ENCODE data around the gene PKP3. TPM values are rescaled to one million over a fixed set of nuclear protein-coding genes. Genes with fewer than 3 reads are reported as not detected.

Gene PKP3
- polyA plus RNA-seq, 1 of the 3 experiments (the other 2 are of a cell fraction), result 1.4 TPM

DNA sequence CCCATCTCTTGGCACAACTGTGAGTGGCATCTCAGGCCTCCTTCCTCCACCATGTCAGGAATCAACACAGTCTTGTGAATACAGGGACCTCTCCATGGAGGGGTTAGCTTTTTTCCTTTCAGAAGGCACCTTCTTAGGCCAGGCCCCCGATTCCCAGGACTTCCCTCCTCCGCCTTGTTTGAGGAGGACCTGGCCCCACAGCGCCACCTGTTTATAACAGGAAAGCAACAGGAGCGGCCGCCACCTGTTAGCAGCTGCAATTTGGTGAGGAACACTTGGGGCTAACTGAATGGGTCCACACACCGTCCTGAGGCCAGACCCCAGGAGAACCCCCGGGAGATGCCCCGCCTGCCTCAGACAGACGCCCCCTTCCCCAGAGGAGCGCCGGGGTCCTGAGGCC, 3.8 kb upstream of the PKP3 start:
- H2AFZ ChIP-seq (ENCODE audit: low read depth), result no peak overlapping the region
- no peak for TF ChIP-seq NFIC (IDR thresholded peaks at IDR 0.05; ENCODE audit: borderline replicate concordance)
- TF ChIP-seq IRF3 (IDR thresholded peaks at IDR 0.05; ENCODE audit: low read depth, low read length), result no peak
- TF ChIP-seq MEF2A (IDR thresholded peaks at IDR 0.05; ENCODE audit: borderline replicate concordance, low read depth), result no peak
- TF ChIP-seq CTCF (IDR thresholded peaks at IDR 0.05), result no peak
- TF ChIP-seq SIN3A (IDR thresholded peaks at IDR 0.05; ENCODE audit: borderline replicate concordance, low read depth, low read length), result no peak
- TF ChIP-seq FOXJ3 (CRISPR knock-in tag; IDR thresholded peaks at IDR 0.05), result no peak
- TF ChIP-seq, protein P1, sequence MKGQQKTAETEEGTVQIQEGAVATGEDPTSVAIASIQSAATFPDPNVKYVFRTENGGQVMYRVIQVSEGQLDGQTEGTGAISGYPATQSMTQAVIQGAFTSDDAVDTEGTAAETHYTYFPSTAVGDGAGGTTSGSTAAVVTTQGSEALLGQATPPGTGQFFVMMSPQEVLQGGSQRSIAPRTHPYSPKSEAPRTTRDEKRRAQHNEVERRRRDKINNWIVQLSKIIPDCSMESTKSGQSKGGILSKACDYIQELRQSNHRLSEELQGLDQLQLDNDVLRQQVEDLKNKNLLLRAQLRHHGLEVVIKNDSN (IDR thresholded peaks at IDR 0.05; ENCODE audit: borderline replicate concordance, low read depth), result no peak
- H3K27ac ChIP-seq (ENCODE audit: low read depth in 2 of 2, low read length in 1 of 2), result no peak overlapping the region
- no peaks in the 10 kb centered on the region for H3K9me3 ChIP-seq
- ChIA-PET CTCF (interaction anchor here (1.5 to 2.3 kb wide), 2 partner anchors 58 to 112 kb away, joined by 4 to 6 read pairs; partner anchors contain the start of gene NLRP6), POLR2A (no interaction called here)
- H3K9ac ChIP-seq, result no peak overlapping the region
- H3K27me3 ChIP-seq (ENCODE audit: insufficient read depth), result no peaks in the 10 kb centered on the region
- H3K4me1 ChIP-seq (ENCODE audit: control insufficient read depth in 1 of 2, insufficient read depth in 2 of 2, low read depth in 1 of 2, low read length in 1 of 2), result peaks cover 0 to 5% of the 10 kb centered on the region in 2 experiments; a peak in 1 of 4 replicates
- H4K20me1 ChIP-seq (ENCODE audit: insufficient read depth), result no peaks in the 10 kb centered on the region
- no peak overlapping the region for H3K4me2 ChIP-seq
- H3K4me3 ChIP-seq (ENCODE audit: low read depth in 2 of 2, low read length in 1 of 2), result no peak overlapping the region
- no peaks in the 10 kb centered on the region for H3F3A ChIP-seq (replicated peaks; ENCODE audit: insufficient read depth)
- WGBS (ENCODE audit: low lambda C conversion rate), result 80% methylated on average over 8 of the region's 11 CpGs
- H3K36me3 ChIP-seq (replicated peaks in 1 of 2; ENCODE audit: control insufficient read depth in 1 of 2, insufficient read depth in 2 of 2, low read length in 1 of 2), result no peaks in the 10 kb centered on the region
- DNase-seq, result no peak
- no peaks in the 10 kb centered on the region for H3K79me2 ChIP-seq (ENCODE audit: insufficient read depth)
- H3K9me2 ChIP-seq, result no peaks in the 10 kb centered on the region

DNA sequence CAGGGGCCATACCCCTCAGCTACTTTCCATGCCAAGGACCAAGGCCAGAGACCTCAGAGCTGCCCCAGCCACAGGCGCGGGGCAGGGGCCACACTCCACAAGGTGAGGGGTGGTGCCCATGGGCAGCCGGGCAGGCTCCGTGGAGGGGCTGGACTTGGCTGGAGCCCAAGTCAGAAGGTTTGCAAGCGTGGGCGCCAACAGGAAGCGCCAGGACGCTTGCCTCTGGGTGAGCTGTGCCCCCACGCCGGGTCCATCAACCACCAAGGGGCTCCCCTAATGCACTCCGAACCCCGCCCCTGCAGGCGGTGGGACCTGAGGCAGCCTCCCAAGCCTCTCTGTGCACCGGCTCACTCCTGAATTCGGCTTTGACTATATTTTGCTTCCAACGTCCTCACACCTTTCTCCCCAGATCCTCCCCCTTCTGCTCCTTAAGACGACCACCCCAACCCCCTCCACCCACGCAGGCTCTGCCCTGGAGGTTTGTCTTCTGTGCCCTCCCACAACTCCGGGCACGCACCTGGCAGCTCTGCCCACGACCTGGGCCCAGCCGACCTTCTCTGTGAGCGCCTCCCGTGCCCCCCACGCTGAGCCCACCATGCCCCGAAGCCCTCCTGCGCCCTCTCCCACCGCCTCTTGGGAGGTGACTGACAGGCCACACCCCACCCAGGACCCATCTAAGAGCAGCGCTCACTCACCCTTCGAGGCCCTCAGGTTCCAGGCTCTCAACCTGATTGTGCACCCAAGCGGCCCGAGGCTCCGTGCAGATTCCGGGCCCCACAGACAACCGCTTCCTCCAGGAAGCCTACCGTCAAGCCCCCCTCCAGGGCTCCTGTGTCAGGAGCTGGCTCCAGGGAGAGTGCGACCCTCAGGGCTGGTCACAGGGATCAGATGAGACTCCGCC, 2.6 kb upstream of the PKP3 start:
- Histone ChIP-seq H3K27me3 (ENCODE audit: insufficient read depth) (no peaks in the 10 kb centered on the region), H3F3A (replicated peaks; ENCODE audit: insufficient read depth) (no peaks in the 10 kb centered on the region), H3K4me1 (ENCODE audit: control insufficient read depth in 1 of 2, insufficient read depth in 2 of 2, low read depth in 1 of 2, low read length in 1 of 2) (peaks cover 2 to 5% of the 10 kb centered on the region in 2 experiments; a peak in 2 of 4 replicates), H3K36me3 (replicated peaks in 1 of 2; ENCODE audit: control insufficient read depth in 1 of 2, insufficient read depth in 2 of 2, low read length in 1 of 2) (no peaks in the 10 kb centered on the region), H4K20me1 (ENCODE audit: insufficient read depth) (no peaks in the 10 kb centered on the region), H3K9me2 (no peaks in the 10 kb centered on the region), H2AFZ (ENCODE audit: low read depth) (no peak overlapping the region), H3K4me3 (ENCODE audit: low read depth in 2 of 2, low read length in 1 of 2) (no peak overlapping the region), H3K27ac (ENCODE audit: low read depth in 2 of 2, low read length in 1 of 2) (no peak overlapping the region), H3K9me3 (no peaks in the 10 kb centered on the region), H3K9ac (no peak overlapping the region), H3K79me2 (ENCODE audit: insufficient read depth) (no peaks in the 10 kb centered on the region), H3K4me2 (no peak overlapping the region; the same call in 1 of the 2 replicates)
- ChIA-PET POLR2A (interaction anchor here (1.4 kb wide), 1 partner anchor 8 kb away, joined by 3 read pairs; no protein-coding TSS in a partner anchor), CTCF (interaction anchor here (0.8 to 1.5 kb wide), 3 partner anchors 26 to 113 kb away, joined by 3 to 4 read pairs (median 3); partner anchors contain the start of gene NLRP6)
- WGBS (ENCODE audit: low lambda C conversion rate), result 80% methylated on average over 23 of the region's 38 CpGs
- no peak for TF ChIP-seq TCF12 (IDR thresholded peaks at IDR 0.05)
- no peak for TF ChIP-seq RFX5 (IDR thresholded peaks at IDR 0.05; ENCODE audit: low read length)
- no peak for TF ChIP-seq ZBTB33 (IDR thresholded peaks at IDR 0.05; ENCODE audit: borderline replicate concordance, low read depth)
- TF ChIP-seq YY1 (IDR thresholded peaks at IDR 0.05; ENCODE audit: low read depth), result no peak
- no peak for TF ChIP-seq MXI1 (IDR thresholded peaks at IDR 0.05; ENCODE audit: low read depth, low read length)
- TF ChIP-seq RCOR1 (IDR thresholded peaks at IDR 0.05; ENCODE audit: low read length), result no peak
- DNase-seq, result no peak
